LNCaP clone FGC (cell line): Measurements from ENCODE around the gene DNAAF5.

Source experiments
- DNase-seq: peaks from one replicate; pipeline ENCODE4 v3.0.0-alpha.2; 2011; ENCODE audit warnings: low read depth
- H3K4me3 ChIP-seq: 2 replicates; pipeline ENCODE4 v1.5.1; 2011; ENCODE audit warnings: mild to moderate bottlenecking, low read depth, low read length, control low read depth
- TF ChIP-seq, protein P1 (sequence below): IDR thresholded peaks from 2 replicates; pipeline ENCODE4 v1.5.1; 2012; ENCODE audit warnings: mild to moderate bottlenecking; ENCODE audit not compliant: control insufficient read depth, insufficient read depth; ENCODE audit errors: extremely low read depth

The DNAAF5 gene

DNA sequence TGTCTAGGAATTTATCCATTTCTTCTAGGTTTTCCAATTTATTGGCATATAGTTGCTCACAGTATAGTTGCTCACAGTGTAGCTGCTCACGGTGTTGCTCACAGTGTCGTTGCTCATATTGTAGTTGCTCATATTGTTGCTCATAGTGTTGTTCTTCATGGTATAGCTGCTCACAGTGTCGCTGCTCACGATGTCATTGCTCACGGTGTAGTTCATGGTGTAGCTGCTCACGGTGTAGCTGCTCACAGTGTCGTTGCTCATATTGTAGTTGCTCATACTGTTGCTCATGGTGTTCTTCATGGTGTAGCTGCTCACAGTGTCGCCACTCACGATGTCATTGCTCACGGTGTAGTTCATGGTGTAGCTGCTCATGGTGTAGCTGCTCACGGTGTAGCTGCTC, 8.3 kb downstream of the DNAAF5 start:
- TF ChIP-seq, protein P1, sequence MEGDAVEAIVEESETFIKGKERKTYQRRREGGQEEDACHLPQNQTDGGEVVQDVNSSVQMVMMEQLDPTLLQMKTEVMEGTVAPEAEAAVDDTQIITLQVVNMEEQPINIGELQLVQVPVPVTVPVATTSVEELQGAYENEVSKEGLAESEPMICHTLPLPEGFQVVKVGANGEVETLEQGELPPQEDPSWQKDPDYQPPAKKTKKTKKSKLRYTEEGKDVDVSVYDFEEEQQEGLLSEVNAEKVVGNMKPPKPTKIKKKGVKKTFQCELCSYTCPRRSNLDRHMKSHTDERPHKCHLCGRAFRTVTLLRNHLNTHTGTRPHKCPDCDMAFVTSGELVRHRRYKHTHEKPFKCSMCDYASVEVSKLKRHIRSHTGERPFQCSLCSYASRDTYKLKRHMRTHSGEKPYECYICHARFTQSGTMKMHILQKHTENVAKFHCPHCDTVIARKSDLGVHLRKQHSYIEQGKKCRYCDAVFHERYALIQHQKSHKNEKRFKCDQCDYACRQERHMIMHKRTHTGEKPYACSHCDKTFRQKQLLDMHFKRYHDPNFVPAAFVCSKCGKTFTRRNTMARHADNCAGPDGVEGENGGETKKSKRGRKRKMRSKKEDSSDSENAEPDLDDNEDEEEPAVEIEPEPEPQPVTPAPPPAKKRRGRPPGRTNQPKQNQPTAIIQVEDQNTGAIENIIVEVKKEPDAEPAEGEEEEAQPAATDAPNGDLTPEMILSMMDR: no peak
- H3K4me3 ChIP-seq: no peak overlapping the region
- DNase-seq: no peak

DNA sequence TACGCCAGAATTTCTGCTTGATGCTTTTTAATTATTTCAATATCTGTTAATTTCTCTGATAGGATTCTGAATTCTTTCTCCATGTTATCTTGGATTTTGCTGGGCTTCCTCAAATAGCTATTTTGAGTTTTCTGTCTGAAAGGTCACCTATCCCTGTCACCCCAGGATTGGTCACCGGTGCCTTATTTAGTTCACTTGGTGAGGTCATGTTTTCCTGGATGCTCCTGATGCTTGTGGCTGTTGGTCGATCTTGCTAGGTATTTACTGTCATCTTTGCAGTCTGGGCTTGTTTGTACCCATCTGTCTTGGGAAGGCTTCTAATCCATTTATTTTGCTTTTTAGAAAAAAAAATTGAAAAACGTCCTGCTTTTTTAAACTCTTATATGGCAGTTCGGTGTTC, 11.7 kb downstream of the DNAAF5 start:
- H3K4me3 ChIP-seq: no peak overlapping the region
- TF ChIP-seq, protein P1: no peak
- no peak for DNase-seq

DNA sequence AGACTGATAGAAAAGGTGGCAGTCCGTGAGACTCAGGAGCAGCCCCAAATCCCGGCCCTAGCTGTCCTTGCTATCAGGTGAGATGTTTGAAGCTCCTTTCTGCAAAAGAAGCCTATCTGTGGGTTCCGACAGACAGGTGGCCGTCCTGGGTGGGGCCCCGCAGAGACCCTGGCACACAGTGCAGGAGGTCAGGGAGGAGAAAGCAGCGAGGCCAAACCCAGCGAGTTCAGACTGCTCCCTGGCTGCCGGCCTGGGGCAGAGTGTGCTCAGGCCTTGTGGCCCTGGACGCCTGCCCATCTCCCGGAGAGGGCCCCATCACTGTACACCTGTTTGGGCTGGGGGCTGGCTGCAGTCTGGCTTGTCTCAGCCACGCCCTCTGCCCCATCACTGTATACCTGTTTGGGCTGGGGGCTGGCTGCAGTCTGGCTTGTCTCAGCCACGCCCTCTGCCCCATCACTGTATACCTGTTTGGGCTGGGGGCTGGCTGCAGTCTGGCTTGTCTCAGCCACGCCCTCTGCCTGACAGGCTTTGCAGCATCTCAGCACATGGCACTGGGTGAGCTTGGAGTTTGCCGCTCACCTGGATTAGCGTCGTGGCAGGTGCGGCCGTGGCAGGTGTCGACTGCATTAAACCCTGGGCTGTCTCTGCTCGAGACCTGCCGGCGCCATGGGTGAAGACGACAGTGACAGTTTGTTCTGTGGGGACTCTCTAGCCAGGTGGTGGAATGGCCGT, 12.4 kb downstream of the DNAAF5 start:
- H3K4me3 ChIP-seq: no peak overlapping the region
- TF ChIP-seq, protein P1: no peak; the same call in 1 of the 2 replicates
- DNase-seq: no peak

DNA sequence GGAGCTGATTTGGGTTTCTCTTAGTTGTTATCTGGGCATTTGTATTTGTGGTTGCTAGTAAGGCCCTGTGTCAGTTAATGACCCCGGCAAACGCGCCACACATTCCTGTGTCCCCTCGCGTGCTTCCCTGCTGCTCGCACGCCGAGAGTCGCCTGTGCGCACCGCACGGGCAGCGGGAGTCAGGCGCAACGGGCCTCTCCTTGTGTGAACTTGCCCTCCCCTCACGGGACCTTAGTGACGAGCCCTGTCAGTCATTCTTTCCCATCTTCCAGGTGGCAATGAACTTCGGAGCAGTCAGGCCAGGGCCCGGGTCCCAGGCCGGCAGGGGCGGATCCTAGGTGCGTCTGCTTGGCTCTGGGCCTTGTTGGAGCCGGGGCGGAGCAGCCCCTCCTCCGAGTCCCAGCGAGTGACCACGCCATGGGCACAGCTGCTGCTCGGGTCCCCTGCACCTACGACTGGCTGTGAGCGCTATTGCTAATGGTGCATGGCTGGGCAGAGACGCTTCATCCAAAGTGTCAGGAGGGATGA, 13.0 kb downstream of the DNAAF5 start:
- TF ChIP-seq, protein P1: no peak
- DNase-seq: no peak
- no peak overlapping the region for H3K4me3 ChIP-seq

DNA sequence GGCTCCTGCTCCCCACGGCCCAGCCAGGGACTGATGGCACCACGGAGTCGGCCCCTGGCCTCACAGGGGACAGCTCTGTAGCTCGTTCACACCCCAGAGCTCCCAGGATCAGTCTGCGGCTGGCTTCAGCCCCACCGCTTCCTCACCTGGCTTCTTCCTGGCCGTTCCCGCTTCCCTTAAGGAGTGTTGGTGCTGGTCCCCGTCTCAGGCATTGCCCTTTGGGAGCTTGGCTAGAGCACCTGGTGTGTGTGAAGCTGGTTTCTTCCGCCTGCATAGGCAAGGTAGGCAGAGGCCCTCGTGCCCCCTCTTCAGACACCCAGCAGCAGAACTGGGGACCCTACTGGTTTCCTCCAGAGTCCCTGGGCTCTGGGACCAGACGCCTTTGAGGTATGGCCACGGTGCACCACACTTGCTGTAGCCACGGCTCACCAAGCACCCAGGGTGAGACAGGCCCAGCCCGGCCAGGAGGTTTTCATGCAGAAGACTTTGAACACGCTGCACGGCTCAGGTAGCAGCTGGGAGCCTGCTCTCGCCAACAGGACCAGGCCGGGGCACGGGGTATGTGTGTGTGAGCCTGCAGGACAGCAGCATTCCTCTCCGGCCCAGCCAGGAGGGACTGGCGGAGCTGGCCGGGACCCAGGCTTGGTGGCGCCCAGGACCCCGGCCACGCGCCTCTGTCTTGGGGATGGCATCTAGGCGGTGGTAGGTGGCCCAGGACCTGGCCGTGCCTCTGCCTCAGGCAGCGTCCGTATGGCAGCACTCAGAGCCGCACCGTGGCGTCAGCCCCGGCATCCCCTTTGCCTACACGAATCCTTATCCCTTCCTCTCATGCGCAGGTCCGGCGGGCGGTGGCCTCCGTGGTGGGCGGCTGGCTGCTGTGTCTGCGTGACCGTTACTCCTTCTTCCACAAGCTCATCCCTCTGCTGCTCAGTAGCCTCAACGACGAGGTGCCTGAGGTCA, 13.8 kb downstream of the DNAAF5 start:
- DNase-seq: no peak
- TF ChIP-seq, protein P1: no peak
- no peak overlapping the region for H3K4me3 ChIP-seq

DNA sequence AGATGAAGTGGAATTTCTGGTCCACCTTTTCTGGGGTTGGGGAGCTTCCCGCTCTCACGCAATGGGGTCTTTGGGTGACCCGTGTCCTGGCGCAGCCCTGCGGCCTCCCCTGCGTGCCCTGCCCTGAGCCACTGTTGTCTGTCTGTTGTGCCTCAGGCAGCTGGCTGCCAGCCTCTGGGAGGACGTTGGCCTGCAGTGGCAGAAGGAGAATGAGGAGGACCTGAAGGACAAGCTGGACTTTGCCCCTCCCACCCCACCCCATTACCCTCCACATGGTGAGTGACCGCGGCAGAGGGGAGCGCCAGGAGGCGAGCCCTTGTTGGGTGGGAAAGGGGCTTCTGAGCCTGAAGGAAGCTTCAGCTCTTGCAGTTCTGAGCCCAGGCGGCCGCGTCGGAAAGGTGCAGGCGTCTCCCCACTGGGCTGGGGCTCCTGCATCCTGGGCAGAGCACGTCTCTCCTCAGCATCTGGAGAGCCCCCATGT, 14.7 kb downstream of the DNAAF5 start:
- TF ChIP-seq, protein P1: no peak
- no peak for DNase-seq
- H3K4me3 ChIP-seq: no peak overlapping the region
